ENCODE results near the gene ATXN7L2.

The ATXN7L2 gene

DNA sequence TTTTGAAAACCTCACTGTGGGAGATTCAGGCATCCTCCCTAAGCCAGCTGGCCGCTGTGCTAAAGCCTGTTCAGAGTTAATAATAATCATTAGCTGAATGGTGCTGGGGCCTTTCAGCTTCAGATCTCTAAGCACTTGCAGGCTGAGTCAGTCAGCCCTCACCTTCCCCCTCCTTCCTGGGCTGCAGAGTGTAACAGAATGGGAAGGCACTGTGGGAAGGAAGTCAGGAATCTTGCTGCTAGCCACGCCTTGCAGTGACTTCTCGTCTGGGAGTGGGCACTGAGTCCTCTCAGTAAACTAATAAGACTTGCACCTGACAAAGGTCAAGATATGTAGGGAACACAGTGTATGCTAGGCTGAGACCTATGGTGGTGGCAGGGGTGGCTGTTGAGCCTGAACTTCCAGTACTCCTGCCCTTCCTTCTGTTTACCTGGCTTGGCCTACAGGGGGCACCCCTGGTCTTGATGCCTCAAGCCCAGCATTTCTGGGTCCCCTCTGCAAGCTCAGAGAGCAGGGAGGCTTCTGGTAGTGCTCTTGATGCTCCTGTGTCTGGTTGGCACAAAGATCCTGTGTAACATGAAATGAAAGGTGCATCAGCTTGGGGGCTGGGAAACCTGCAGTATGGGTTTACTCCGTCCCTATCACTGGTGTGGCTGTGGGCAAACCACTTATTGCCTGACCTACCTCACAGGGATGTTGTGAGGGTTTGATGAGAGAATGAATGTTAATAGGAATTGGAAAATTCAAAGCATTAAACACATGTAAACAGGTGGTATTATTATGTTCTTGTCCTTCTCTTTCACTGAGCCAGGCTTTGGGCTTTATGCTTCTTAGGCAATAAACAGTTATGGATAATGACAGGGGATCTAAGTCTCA lies 16.2 kb downstream of the ATXN7L2 start:
- DNase-seq: no peak

DNA sequence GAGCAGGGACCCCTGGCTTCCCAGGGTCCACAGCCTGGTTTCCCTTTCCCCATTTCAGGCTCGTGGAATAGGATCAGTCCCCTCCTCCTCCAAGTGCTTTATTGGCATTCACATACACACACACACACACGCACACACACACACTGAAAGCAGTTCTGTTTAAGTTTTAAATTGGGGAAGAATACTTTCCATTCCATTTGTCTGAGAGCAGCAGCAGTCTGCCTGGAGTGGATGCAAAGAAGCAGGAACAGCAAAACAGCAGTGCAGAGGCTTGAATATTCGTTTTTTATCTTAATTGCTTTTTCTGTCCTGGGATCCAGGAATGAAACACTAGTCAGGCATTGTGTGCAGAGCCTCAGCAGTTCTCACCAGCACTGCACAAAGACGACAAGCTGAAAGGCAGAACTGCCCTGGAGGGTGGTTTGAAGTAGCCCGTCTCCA lies 17.3 kb downstream of the ATXN7L2 start:
- no peak for DNase-seq

DNA sequence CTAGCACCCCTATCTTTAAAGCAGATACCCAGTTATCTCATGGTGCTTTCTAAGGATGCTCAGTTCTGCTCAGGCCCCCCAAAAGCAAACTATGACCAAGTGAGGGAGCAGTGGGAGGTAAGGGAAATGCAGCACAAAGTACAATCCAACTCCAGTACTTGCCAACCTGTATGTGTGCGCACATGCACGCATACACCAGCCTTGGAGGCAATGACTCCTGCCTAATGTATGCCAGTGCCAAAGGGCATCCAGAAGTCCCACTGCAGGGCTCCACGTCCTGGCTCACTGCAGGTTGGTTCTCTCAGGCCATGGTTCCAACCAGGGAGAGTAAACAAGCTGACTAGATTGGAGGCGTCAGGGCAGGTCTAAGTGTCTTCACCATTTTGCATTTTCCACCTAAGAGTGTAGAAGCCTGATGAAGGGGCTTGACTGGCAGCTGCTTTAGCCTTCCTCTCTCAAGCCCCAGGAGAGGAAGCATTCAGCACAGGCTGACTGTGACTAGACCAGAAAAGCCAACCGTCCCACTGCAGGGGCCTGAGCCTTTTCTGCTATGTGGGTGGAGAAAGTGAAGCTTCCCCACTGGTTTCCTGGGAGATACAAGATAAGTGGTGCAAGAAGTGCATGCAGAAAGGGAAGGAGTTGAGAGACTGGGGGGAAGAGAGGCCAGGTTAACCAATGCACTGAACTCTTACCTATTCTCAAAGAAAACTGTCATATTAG lies 18.1 kb downstream of the ATXN7L2 start:
- DNase-seq: no peak

DNA sequence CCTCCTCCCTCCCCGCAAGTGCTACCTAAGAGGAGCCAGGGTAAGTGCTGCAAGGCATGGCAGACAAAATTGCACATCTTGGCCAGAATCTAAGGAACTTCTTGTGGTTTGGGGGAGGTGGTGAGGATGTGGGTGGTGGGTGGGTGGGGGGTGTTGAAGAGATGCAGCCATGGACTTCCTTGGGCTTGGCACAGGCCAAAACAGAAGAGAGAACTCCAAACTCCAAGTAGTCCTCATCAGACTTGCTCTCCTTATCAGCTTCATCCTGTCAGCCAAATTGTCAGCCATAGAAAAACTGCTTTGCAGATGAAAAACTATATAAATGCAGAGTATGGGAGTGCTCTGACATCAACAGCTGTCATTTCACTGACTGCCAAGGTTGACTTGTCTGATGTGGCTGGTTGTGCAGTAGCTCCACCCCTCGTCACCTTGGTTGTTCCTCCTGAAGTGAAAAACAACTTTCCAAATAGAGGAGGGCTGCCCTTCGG lies 18.7 kb downstream of the ATXN7L2 start:
- no peak for DNase-seq

DNA sequence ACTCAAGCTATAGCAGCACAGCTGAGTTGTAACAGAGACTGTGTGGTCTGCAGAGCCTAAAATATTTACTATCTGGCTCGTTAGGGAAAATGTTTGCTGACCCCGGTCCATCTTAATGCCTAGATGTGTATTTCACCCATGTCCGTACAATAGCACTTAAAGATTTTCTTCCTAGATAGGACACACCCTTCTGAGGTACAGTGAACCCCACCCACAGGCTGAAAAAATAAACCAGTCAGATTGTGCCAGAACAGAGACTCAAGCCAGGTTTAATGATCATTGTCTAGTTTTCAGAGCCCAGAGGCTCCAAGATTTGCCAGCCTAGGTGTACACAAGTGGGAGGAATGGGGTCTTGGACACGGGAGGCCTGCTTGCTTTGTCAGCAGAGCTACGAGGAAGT lies 20.2 kb downstream of the ATXN7L2 start:
- no peak for DNase-seq

DNA sequence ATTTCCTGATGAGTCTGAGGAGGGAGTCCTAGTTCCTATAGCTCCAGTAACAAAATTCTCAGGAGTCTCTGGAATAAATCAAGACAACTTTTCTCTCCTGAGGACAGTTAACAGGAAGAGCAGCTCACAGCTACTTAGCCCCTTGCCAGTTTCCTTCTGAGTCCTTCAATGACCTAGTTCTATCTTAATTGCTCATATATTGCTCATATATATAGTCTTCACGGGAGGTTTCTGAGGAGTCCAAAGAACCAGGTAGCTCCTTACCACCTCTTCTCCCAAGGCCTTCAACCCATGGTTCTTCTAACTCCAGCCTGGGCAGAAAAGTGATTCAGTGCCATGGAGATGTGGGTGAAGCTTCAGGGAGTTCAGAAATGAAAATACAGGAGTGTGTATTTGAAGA lies 21.3 kb downstream of the ATXN7L2 start:
- no peak for DNase-seq

DNA sequence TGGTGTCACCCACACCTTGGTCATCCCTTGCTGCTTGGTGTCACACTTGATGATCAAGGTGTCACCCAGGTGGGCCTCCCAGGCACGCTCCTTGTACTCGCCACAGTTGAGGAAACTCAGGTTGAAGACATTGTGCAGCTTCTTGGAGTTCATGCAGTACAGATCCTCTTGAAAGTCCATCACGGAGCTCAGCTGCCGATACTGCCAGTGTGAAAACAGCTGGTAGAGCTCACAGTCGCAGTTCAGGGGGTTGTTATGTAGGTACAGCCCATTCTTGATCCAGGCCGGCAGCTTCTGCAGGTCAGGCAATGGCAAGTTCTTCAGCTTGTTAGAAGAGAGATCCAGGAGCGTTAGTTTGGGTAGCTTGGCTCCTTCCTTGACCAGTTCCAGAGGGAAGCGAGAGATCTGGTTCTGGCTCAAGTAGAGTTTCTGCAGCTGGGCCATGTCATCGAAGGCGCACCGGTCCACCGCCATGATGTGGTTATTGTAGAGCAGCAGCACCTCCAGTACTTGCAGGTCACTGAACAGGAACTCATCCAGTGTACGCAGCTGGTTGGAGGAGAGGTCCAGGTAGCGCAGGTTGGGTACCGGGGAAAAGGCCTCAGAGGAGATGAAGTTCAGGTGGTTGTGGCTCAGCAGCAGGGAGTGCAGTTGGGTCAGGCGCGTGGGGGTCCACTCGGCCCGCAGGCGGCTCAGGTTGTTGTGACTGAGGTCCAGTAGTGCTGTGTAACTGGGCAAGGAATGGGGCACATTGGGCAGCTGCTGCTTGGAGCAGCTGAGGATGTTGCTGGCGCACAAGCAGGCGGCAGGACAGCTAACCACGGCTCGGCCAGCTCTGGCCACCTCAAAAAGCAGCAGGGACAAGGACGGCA lies 24.5 kb downstream of the ATXN7L2 start:
- no peak for DNase-seq

DNA sequence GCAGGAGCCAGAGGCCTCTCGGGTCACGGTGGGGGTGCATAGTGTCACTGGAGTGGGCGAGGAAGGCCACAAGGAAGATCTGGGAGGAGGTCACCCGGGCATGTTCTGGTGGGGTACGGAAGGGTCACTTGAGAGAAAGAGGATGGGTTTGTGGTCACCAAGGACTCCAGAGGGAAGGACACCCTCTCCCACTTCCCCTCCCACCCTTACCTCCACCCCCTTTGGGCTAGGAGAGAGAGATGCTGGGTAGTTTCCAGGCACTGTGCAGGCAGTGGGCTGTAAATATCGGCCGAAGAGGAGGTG lies 25.1 kb downstream of the ATXN7L2 start:
- no peak for DNase-seq

DNA sequence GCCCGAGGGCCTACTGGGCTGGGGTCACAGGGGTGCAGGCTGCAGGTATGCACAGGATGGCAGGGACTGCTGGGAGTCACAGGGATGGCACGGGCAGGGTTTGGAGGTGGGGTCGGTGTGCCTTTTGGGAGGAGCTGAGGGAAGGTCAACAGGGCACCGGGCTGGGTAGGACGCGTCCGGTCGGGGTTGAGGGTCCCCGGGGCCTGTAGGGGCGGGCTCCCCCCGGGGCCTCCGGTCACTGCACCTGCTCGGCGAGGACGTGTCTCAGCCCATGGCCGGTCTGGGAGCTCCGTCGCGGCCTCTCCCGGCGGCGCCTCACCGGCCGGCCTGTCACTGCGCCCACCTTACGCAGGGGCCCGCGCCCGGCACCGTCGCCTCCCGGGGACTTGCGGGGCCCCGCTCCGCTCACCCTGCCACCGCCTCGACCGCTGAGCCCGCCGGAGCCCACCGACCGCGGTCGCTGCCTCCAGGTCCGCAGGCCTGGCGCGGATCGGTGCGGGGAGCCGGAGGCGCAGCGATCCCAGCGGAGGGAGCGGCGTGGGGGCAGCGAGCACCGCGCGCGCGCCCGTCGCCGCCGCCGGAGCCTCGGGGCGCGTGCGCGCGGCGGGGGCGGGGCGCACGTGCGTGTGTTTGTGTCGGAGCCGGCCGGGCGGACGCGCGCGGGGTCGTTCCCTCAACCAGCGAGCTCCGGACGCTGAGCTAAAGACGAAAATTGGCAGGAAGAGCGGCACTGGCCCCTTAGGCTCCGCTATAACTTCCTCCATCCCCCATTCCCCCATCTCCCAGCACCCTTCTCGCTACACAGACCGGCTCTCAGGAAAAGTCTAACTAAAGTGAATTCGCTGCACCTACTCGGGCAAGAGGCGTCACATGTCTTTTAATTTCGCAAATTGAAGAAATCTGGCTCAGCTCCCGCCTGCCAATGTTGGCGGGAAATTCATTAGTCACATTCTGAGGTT lies 25.8 kb downstream of the ATXN7L2 start, which contains the start of gene AMIGO1:
TSS of gene AMIGO1 (minus strand) at position 552 of the 959 bp plus-strand sequence. CDS start 815 bp downstream, outside the sequence.
- DNase-seq: peak; percentile 71

DNA sequence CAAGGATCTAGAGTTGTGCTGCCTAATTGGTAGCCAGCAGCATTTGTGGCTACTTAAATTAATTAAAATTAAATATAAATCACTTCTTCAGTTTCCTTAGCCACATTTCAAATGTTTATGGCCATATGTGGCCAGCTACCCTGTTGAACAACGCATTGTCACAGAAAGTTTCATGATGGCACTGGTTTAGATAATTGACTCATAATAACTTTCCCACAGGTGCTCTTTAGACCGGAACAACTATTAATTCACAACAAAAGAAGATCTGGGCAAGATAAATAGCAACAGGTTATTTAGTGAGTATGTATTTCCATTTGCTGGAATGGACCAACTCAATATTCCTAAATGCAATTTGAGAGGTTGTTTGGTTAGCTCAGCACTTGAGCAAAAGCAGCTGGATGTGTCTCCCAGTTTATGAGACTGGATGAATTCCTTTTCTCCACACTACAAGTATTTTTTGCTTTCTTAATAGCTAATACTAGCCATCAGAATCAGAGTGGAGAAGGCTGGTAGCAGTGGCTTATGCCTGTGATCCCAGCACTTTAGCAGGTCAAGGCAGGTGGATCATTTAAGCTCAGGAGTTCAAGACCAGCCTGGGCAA lies 29.5 kb downstream of the ATXN7L2 start:
- no peak for DNase-seq

DNA sequence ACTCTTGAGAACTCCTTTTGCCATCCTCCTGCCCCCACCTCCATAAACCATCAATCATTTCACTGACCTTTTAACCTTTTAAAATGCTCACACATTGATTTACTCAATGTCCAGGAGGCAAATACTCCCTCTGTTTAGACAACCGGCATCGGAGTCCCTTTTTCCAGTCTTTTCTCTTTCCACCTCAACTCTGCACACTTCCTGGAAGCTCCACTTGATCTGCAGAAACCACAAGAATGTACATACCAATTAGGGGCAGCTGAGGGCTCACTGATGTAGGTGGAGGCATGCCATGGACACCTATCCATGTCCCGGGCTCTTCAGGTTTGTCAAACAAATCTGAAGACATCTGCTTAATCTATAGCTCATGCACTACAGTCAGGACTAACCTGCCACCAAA lies 31.1 kb downstream of the ATXN7L2 start:
- DNase-seq: no peak

DNA sequence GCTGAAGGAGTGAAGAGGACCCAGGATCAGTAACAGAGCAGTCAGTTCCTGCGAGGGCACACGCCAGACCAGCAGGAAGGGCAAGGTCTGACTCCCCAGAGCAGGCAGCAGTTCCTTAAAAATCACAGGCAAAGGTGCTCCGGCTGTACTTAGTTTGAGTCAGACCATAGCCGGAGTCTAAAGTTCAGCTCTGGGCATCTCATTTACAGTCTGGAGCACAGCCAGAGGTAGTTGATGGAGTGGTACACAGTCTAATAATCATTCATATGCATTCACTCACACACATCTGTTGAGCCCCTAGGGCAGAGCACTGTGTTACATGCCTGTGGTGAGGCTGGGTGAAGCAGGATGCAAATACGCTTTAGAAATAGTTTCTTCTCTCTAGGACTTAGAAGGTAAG lies 33.2 kb downstream of the ATXN7L2 start:
- no peak for DNase-seq

DNA sequence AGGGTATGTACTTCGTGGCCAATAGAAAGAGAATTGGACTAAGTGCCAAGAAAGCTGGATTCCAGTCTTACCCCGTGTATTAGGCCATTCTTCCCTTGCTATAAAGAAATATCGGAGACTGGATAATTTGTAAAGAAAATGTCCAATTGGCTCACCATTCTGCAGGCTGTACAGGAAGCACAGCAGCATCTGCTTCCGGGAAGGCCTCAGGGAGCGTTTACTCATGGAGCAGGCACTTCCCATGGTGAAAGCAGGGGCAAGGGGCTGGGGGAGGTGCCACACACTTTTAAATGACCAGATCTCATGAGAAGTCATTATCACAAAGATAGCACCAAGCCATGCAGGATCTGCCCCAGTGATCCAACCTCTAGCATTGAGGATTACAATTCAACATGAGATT lies 33.6 kb downstream of the ATXN7L2 start:
- no peak for DNase-seq

DNA sequence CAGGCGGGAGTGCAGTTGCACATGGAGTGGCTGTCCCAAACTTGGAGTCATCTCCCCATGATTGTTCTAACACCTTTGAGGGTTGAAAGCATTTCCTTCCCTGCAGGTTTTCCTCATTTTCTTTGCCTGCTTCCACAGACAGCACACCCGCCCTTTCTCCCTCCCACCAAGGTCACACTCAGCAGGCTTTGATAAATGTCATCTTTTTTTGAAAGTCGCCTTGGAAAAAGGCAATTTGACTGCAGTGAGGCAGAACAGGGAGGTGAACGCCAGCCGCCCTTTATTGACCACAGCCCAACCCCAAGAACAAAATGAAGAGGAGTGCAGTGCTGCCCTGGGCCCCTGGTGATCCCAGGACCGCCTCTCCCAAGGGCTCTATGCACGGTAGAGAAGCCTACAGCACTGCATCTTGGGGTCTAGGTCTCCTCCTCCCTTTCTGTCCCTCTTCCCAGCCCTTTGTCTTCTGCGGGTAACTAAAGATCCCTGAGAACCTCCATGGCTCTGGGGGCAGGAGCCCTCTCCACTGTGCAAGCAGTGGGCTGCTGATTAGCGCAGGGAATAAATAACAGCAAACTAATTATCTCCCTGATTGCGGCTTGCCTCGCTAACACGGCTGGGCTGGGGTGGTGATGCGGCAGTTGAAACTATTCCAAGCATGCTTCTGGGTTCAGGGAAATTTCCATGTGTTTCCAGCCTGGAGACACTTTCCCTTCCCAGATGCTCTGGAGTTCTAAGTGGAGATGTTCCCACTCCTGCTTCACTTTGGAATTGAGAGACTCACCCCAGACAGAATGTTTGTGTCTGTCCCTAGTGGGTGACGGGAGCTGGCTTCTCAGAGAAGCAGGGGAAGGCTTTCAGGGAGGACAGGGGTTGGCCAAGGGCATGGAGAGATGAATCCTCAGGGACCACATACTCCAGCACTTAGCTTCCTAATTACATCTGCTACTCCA lies 37.6 kb downstream of the ATXN7L2 start:
- DNase-seq: no peak

DNA sequence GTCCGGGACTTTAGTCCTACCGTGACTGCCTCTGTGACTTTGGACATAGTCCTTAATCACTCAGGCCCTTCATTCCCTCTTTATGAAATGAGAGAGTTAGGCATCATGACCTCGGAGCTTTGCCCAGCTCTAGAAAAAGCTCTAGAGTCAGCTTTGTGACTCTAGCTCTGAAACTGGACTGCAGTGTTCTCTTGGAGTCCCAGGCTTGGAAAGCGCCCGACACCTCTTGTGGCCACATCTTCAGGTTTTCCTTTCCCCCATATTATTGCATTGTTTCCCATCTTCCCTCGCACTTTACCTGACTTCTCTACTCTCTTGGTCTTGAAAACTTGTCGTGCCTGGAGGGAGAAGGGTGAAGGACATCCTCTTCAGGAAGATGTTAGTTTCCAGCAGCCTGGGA lies 38.3 kb downstream of the ATXN7L2 start:
- DNase-seq: no peak

DNA sequence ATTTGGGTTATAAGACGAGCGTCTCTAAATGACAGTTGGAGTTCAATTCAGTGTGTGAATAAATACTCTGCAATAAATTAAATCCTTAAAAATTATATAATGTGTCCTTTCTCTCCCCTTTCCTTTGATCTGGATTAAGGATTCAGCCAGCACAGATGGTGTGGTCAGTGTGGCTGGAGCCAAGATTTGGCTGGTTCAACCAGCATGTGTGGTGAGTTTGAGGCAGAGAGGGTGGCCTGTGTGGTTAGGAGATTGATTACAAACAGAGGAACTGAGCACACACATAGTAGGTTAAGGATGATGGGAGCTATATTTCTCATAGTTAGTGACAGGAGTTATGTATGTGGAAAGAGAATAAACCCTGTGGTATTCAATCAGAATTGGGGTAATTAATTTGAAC lies 40.0 kb downstream of the ATXN7L2 start:
- no peak for DNase-seq

DNA sequence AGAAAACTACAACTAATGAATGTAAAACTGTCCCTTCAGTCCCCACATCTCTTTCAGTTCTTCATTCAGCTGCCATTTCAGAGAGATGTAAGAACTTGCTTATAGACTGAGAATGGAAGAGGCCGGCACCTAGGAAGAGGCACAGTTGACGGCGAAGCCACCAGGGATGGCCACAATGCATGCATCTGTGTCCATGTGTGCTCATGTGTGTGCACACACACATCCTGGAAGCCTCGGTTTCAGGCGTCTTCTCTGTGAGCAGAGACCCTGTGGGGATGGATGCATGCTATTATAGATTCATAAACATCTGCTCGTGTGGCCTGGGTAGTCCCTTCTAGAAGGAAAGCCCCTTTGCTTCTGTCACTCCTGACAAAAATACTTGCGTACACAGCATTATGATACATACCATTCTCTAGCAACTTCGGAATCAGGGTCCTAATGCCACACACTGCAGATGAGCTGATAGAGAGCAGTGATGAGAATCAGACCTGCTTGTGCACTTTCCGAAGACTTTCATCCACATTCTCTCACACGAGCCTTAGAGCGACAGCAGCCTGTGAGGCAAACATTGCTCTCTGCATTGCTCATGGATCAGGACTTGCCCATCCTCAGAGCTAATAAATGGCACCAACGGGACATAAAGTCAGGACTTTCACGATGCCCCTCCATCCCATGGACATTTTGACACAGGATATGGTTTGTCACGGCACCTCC lies 43.5 kb downstream of the ATXN7L2 start:
- no peak for DNase-seq

DNA sequence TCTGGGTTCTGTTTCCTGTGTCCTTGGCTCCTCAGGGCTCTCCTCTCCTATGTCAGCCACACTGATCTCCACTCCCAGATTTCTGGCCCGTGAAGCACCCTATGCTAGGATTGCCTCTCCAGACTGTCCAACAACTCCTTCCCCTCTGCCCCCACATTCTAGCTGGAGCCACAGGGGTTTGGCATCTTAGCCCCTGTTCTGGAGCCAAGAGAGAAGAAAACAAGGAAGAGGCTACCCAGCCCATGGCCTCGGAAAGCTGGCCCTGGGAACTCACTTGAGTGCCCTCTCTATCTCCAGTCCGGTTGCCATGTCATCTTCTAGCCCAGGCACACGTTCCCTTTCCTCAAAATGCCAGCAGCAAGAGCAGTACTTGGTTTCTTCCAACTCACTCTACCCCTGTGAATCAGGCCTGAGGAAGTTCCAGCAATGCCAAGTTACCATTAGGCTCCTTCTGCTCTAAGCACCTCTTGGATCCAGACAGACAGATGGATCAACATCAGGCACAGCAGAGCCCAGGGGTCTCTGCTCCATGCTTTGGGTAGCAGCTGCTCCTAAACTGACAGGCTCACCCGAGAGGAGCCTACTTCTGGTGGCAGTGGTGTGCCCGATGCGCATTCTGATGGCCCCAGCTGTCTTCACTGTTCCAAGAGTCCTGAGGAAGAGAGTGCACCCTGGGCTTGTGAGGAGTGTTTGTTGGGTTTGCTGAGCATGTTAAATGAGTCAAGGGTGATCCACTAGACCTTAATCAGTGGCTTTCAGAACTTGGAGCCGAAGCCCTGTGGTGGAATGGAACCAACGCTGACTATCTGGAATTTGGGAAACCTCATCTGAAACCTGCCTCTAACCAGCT lies 44.4 kb downstream of the ATXN7L2 start:
- DNase-seq: no peak

DNA sequence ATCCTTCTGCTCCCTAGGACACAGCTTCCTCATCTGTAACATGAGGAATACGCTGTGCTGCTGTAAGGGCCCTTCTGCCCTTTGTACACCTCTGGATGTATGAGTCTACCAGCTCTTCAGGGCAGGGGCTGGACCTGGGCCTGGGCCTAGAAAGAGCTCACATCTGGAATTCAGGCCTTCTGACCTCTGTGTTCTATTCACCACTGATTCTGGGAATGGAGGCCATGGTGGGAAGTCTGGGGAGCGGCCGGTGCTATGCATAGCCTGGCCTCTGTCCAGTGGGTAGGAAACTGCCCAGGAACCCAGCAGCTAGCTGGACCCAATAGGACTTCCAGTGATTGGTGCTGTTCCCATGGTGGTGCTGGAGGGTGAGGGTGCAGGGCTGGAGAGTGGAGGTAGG lies 45.0 kb downstream of the ATXN7L2 start:
- no peak for DNase-seq
